NCI-H524 treated with DMSO at 0.1 percent for 48 hours (cell line): ENCODE results near the gene TRAP1.

Experiments
- DNase-seq: peaks from one replicate; lab custom pipeline; 2025; lab: John Stamatoyannopoulos, UW

TRAP1 gene

GRCh38 chr16:3713587-3714242 lies 3.6 kb downstream of the TRAP1 start:
- no peak for DNase-seq

- DNase-seq: no peak
These were observed 4.4 kb downstream of the TRAP1 start for GRCh38 chr16:3712861-3713372.

GRCh38 chr16:3706253-3707012 lies 10.9 kb downstream of the TRAP1 start:
- no peak for DNase-seq

- no peak for DNase-seq
These were observed 15.2 kb downstream of the TRAP1 start for GRCh38 chr16:3702082-3702481.

GRCh38 chr16:3701531-3701930 lies 15.8 kb downstream of the TRAP1 start:
- no peak for DNase-seq

GRCh38 chr16:3698941-3699340 lies 18.4 kb downstream of the TRAP1 start:
- no peak for DNase-seq

- no peak for DNase-seq
These were observed 20.7 kb downstream of the TRAP1 start for GRCh38 chr16:3696425-3697218.

GRCh38 chr16:3695610-3696369 lies 21.5 kb downstream of the TRAP1 start:
- DNase-seq: no peak

- DNase-seq: no peak
These were observed 23.3 kb downstream of the TRAP1 start for GRCh38 chr16:3694051-3694450.

GRCh38 chr16:3691761-3692160 lies 25.6 kb downstream of the TRAP1 start:
- no peak for DNase-seq

GRCh38 chr16:3690980-3691720 lies 26.2 kb downstream of the TRAP1 start:
- no peak for DNase-seq

- DNase-seq: peak; percentile 25
These were observed 26.8 kb downstream of the TRAP1 start for GRCh38 chr16:3690470-3690928.

GRCh38 chr16:3689731-3690130 lies 27.6 kb downstream of the TRAP1 start:
- DNase-seq: no peak

- DNase-seq: no peak
These were observed 29.5 kb downstream of the TRAP1 start for GRCh38 chr16:3687792-3688191.

GRCh38 chr16:3687021-3687420 lies 30.3 kb downstream of the TRAP1 start:
- DNase-seq: no peak

GRCh38 chr16:3681206-3681605 lies 36.1 kb downstream of the TRAP1 start:
- DNase-seq: no peak

GRCh38 chr16:3677994-3678393 lies 39.3 kb downstream of the TRAP1 start:
- no peak for DNase-seq

GRCh38 chr16:3675601-3676130 lies 41.7 kb downstream of the TRAP1 start:
- no peak for DNase-seq

- no peak for DNase-seq
These were observed 42.6 kb downstream of the TRAP1 start for GRCh38 chr16:3674513-3675295.
